Mesendoderm (in vitro differentiated cells): ENCODE data around the gene TBC1D8.

Source experiments
- DNase-seq: peaks from one replicate; pipeline ENCODE4 v3.0.0; 2013
- H2AK5ac ChIP-seq: 2 replicates; pipeline ENCODE4 v1.6.1; 2013; ENCODE audit warnings: low read length, inconsistent platforms
- H2BK120ac ChIP-seq: 2 replicates; pipeline ENCODE4 v1.6.1; 2013; ENCODE audit warnings: low read depth, mild to moderate bottlenecking, low read length, moderate library complexity, mixed read lengths
- H2BK15ac ChIP-seq: replicated peaks from 2 replicates; pipeline ENCODE4 v1.6.1; 2013; ENCODE audit warnings: low read depth, mild to moderate bottlenecking, moderate library complexity
- H2BK5ac ChIP-seq: 2 replicates; pipeline ENCODE4 v1.6.1; 2013; ENCODE audit warnings: low read length, inconsistent platforms
- H3K18ac ChIP-seq: 2 replicates; pipeline ENCODE4 v1.6.1; 2013; ENCODE audit warnings: mild to moderate bottlenecking, low read length, mixed read lengths
- H3K23ac ChIP-seq: one replicate; pipeline ENCODE4 v1.6.1; 2013; ENCODE audit warnings: low read length
- H3K27ac ChIP-seq: 2 replicates; pipeline ENCODE4 v1.5.1; 2013; ENCODE audit warnings: low read depth, mild to moderate bottlenecking, inconsistent platforms, low read length, moderate library complexity
- H3K27me3 ChIP-seq: 2 replicates; pipeline ENCODE4 v1.6.1; 2013; ENCODE audit warnings: low read length, control low read depth, mild to moderate bottlenecking, inconsistent platforms; ENCODE audit not compliant: insufficient read depth, poor library complexity
- H3K36me3 ChIP-seq: 2 replicates; pipeline ENCODE4 v1.6.1; 2013; ENCODE audit warnings: low read length, inconsistent platforms; ENCODE audit not compliant: control insufficient read depth, insufficient read depth
- H3K4ac ChIP-seq: one replicate; pipeline ENCODE4 v1.6.1; 2013; ENCODE audit warnings: low read depth, mild to moderate bottlenecking, low read length, moderate library complexity
- H3K4me1 ChIP-seq: 2 replicates; pipeline ENCODE4 v1.6.1; 2013; ENCODE audit warnings: low read depth, low read length, inconsistent platforms; ENCODE audit not compliant: control insufficient read depth
- H3K4me2 ChIP-seq: 2 replicates; pipeline ENCODE4 v1.6.1; 2013; ENCODE audit warnings: low read length
- H3K4me3 ChIP-seq: 2 replicates; pipeline ENCODE4 v1.5.1; 2013; ENCODE audit warnings: mild to moderate bottlenecking, low read length
- H3K56ac ChIP-seq: one replicate; pipeline ENCODE4 v1.6.1; 2013; ENCODE audit warnings: low read length
- H3K79me1 ChIP-seq: 2 replicates; pipeline ENCODE4 v1.6.1; 2013; ENCODE audit warnings: low read length, inconsistent platforms
- H3K79me2 ChIP-seq: 2 replicates; pipeline ENCODE4 v1.6.1; 2013; ENCODE audit warnings: mild to moderate bottlenecking, low read length; ENCODE audit not compliant: control insufficient read depth, insufficient read depth
- H3K9ac ChIP-seq: 2 replicates; pipeline ENCODE4 v1.6.1; 2013; ENCODE audit warnings: low read length, inconsistent platforms
- H4K5ac ChIP-seq: one replicate; pipeline ENCODE4 v1.6.1; 2013; ENCODE audit warnings: low read length
- H4K8ac ChIP-seq: one replicate; pipeline ENCODE4 v1.6.1; 2013; ENCODE audit warnings: low read depth, mild to moderate bottlenecking, control low read depth, low read length, moderate library complexity
- WGBS: extraction: QIAGEN DNeasy Blood & Tissue Kit; methylation state at CpG from one replicate; pipeline ENCODE4 v1.1.7; 2013; ENCODE audit warnings: low lambda C conversion rate, missing lambda C conversion rate; ENCODE audit not compliant: insufficient coverage; ENCODE audit errors: extremely low coverage; 5-methylcytosine and 5-hydroxymethylcytosine counted together

TBC1D8 gene

DNA sequence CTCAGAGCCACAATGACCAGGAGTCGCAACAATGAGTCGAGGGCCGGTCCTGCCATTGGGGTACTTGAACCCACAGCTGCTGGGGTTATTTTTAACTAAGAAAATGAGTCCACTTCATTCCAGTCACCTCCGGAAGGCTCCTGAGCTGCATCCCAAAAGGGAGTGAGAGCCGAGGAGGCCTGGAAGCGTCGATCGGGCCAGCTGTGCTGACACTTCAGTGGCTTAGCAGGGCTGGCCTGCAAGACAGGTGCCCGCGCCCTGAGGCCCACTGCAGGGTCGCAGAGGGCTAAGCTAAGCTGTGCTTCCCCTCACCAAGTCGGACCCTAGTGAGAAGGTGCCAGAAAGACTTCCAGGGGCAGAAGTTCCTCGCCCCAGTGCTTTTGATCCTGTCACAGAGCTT, 21.1 kb downstream of the TBC1D8 start:
- Histone ChIP-seq H3K27ac (no peak overlapping the region), H3K18ac (no peak overlapping the region), H4K8ac (no peak overlapping the region), H4K5ac (no peak overlapping the region), H3K9ac (no peak overlapping the region), H3K27me3 (no peaks in the 10 kb centered on the region), H3K79me2 (no peaks in the 10 kb centered on the region), H3K4me1 (no peaks in the 10 kb centered on the region), H2BK120ac (no peak overlapping the region), H3K23ac (no peak overlapping the region), H2BK15ac (no peak overlapping the region), H3K4ac (no peak overlapping the region), H2AK5ac (no peak overlapping the region), H3K79me1 (no peaks in the 10 kb centered on the region), H3K56ac (no peak overlapping the region), H3K4me2 (no peak overlapping the region), H3K36me3 (no peaks in the 10 kb centered on the region), H2BK5ac (no peak overlapping the region), H3K4me3 (no peak overlapping the region)
- WGBS: no CpG with 5 or more reads among the region's 13 CpGs
- DNase-seq: no peak

- H2BK120ac ChIP-seq: no peak overlapping the region
- no peak overlapping the region for H2BK15ac ChIP-seq
- DNase-seq: no peak
- peaks cover 1% of the 10 kb centered on the region for H3K79me2 ChIP-seq
- H3K4me2 ChIP-seq: no peak overlapping the region
- H3K9ac ChIP-seq: no peak overlapping the region
- no peak overlapping the region for H3K18ac ChIP-seq
- no peak overlapping the region for H2AK5ac ChIP-seq
- no peaks in the 10 kb centered on the region for H3K4me1 ChIP-seq
- H3K27me3 ChIP-seq: no peaks in the 10 kb centered on the region
- H4K8ac ChIP-seq: no peak overlapping the region
- H3K36me3 ChIP-seq: no peaks in the 10 kb centered on the region
- peak overlapping the region; percentile 45 for H3K23ac ChIP-seq
- H3K4me3 ChIP-seq: no peak overlapping the region
- no peak overlapping the region for H4K5ac ChIP-seq
- no CpG with 5 or more reads among the region's 5 CpGs for WGBS
- peaks cover 3% of the 10 kb centered on the region for H3K79me1 ChIP-seq
- H3K27ac ChIP-seq: no peak overlapping the region
- no peak overlapping the region for H2BK5ac ChIP-seq
- H3K56ac ChIP-seq: no peak overlapping the region
- no peak overlapping the region for H3K4ac ChIP-seq
Observed at GRCh38 chr2:101127319-101128056, 23.7 kb downstream of the TBC1D8 start.

DNA sequence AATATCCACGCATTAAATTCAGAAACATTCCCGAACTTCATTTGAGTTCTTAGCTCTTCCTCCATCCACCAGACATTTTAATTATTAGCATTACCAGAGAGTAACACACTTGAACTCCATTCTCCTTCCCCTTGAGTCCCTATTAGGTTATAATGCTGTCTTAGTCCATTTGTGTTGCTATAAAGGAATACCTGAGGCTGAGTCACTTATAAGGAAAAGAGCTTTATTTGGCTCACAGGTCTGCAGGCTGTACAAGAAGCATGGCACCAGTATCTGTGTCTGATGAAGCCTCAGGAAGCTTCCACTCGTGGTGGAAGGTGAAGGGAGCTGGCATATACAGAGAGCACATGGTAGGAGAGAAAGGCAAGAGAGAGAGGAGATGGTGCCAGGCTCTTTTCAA, 25.4 kb downstream of the TBC1D8 start:
- Histone ChIP-seq H2BK120ac (no peak overlapping the region), H3K4me1 (no peaks in the 10 kb centered on the region), H3K79me1 (peaks cover 3% of the 10 kb centered on the region), H3K36me3 (no peaks in the 10 kb centered on the region), H2BK5ac (no peak overlapping the region), H3K9ac (no peak overlapping the region), H3K27ac (no peak overlapping the region), H3K79me2 (peaks cover 1% of the 10 kb centered on the region), H3K27me3 (no peaks in the 10 kb centered on the region), H3K56ac (no peak overlapping the region), H3K4ac (no peak overlapping the region), H2AK5ac (no peak overlapping the region), H4K5ac (no peak overlapping the region), H3K4me2 (no peak overlapping the region), H3K23ac (no peak overlapping the region), H2BK15ac (no peak overlapping the region), H3K4me3 (no peak overlapping the region), H4K8ac (no peak overlapping the region), H3K18ac (no peak overlapping the region)
- no CpG with 5 or more reads among the region's 3 CpGs for WGBS
- DNase-seq: no peak

GRCh38 chr2:101125374-101125773, 25.8 kb downstream of the TBC1D8 start:
- Histone ChIP-seq H3K4me3 (no peak overlapping the region), H3K27ac (no peak overlapping the region)
- DNase-seq: no peak

GRCh38 chr2:101124643-101125366, 26.4 kb downstream of the TBC1D8 start:
- no CpG with 5 or more reads among the region's 7 CpGs for WGBS

More at GRCh38 chr2:101125374-101125773, 25.8 kb downstream of the TBC1D8 start:
- Histone ChIP-seq H3K79me1 (peaks cover 3% of the 10 kb centered on the region), H2AK5ac (no peak overlapping the region), H3K79me2 (peaks cover 3% of the 10 kb centered on the region), H3K23ac (no peak overlapping the region), H3K4me1 (no peaks in the 10 kb centered on the region), H4K8ac (no peak overlapping the region), H3K4me2 (no peak overlapping the region), H2BK15ac (no peak overlapping the region), H3K56ac (no peak overlapping the region), H3K18ac (no peak overlapping the region), H4K5ac (no peak overlapping the region), H2BK120ac (no peak overlapping the region), H3K27me3 (no peaks in the 10 kb centered on the region), H3K9ac (no peak overlapping the region), H2BK5ac (no peak overlapping the region), H3K36me3 (no peaks in the 10 kb centered on the region), H3K4ac (no peak overlapping the region)
- WGBS: no CpG with 5 or more reads among the region's 3 CpGs

More at GRCh38 chr2:101124643-101125366, 26.4 kb downstream of the TBC1D8 start:
- H3K18ac ChIP-seq: no peak overlapping the region
- H2BK120ac ChIP-seq: no peak overlapping the region
- H3K4me2 ChIP-seq: no peak overlapping the region
- no peak for DNase-seq
- H3K23ac ChIP-seq: no peak overlapping the region
- no peak overlapping the region for H2AK5ac ChIP-seq
- H3K56ac ChIP-seq: no peak overlapping the region
- no peak overlapping the region for H2BK5ac ChIP-seq
- no peak overlapping the region for H4K8ac ChIP-seq
- no peak overlapping the region for H4K5ac ChIP-seq
- no peak overlapping the region for H3K27ac ChIP-seq
- H3K9ac ChIP-seq: no peak overlapping the region
- no peaks in the 10 kb centered on the region for H3K4me1 ChIP-seq
- H3K79me2 ChIP-seq: peaks cover 3% of the 10 kb centered on the region
- H3K36me3 ChIP-seq: no peaks in the 10 kb centered on the region
- H2BK15ac ChIP-seq: no peak overlapping the region
- no peak overlapping the region for H3K4ac ChIP-seq
- peaks cover 3% of the 10 kb centered on the region for H3K79me1 ChIP-seq
- no peaks in the 10 kb centered on the region for H3K27me3 ChIP-seq
- H3K4me3 ChIP-seq: no peak overlapping the region
